GM21619 (cell line): ENCODE data around the gene ITPRID1.
A peak's percentile ranks its signal among the peaks of the same experiment; 100 is the strongest.
"Not testable (repeated sequence)": the region's sequence is repeated elsewhere in the genome, so short reads cannot be mapped to it uniquely, and the experiment has no call there.

Experiments
- ATAC-seq: cut with Tn5 transposase; IDR thresholded peaks from one replicate; pipeline ENCODE4 v1.9.1; 2021; ENCODE audit not compliant: unreplicated experiment

ITPRID1 gene

DNA sequence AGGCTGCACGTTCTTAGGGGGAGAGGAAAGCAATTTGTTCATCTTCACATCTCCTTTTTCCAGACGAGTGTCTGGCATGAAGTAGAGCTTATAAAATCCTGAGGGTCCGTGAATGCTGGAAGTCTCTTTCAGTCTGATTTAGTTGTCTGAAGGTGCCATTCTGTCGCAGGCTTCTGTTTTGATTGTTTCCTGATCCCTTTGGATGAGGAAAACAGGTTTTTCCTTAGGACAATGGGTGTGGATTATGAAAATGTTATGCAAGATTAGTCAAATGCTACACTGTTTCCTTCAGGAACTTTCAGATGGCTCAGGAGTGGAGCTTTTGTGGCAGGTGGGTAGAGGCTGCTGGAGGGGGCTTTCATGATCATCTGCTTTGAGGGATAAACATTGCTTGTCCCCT, at the start of gene ITPRID1:
TSS of gene ITPRID1 (plus strand) at position 301 of the 400 bp plus-strand sequence. CDS start 38,935 bp downstream, outside the sequence.
- no peak for ATAC-seq

DNA sequence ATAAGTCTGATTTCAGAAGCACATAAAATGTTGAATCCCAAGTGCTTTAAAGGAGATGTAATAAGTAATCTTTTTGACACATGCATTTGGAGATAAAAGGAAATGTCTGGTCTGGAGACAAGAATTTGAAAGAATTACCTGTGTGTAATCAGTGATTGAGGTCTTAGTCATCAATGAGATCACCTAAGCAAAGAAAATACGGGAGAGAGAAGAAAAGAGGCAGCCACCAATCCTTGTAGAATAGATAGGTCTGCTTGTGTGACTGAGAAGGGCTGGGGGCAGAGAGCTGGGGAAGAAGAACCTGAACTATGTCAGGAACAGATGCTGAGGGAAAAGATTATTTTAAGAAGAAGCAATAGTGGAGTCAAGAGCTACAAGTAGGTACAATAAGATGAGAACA, 49.3 kb upstream of the ITPRID1 start:
- ATAC-seq, result no peak

DNA sequence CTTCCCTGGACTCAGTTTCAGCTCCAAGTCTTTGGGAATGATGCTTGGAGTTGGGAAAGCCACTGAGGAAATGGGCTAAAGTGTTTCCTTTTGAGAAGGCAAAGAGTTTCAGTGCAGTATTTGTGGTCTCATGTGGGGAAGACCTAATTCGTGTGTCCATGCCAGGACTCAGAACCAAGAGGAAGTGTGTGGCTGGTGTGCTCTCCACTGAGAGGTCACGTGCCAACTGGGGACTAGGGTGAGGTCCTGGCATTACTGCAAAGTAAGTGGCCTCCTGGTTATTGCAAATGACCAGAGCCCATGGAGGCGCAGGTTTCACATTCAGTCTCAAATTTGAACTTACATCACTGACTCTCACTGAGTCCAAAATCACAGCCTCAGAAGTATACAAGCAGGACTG, 48.6 kb upstream of the ITPRID1 start:
- no peak for ATAC-seq

DNA sequence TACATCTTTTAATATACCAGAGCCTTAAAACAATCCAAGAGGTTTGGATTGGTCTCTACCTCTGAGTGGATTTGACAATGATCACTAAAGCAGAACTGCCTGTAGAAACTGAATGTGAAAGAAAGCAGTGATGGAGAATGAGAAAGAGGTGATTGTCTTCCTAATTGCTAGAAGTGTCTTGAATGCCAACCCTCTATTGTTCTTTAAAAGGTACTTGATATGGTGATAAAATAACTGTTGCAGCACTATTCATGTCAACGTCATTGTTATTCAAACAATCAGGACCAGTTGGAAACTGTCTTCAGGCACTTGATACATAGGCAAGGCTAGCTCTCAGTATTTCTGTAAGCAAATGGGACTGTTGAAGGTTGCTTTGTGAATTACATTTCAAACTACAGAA, 47.9 kb upstream of the ITPRID1 start:
- no peak for ATAC-seq

DNA sequence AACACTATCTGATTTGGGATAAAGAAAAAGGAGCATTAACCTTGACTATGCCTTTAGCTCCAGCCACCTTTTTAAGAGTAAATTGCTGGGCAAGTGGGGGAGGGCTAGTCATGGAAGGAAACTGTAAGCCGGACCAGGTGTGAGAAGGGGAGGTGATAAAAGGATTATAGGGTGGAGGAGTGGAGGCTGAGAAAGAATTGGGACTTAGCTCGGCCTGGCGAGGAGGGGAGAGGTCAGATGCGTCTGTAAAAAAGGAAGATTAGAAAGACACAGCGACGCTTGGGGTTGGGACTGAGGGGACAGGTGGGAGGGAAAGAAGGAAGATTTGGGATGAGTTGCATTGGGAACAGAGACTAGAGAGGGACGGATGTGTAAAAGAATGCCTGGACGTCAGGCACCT, 43.0 kb upstream of the ITPRID1 start:
- ATAC-seq, result not testable (repeated sequence)

DNA sequence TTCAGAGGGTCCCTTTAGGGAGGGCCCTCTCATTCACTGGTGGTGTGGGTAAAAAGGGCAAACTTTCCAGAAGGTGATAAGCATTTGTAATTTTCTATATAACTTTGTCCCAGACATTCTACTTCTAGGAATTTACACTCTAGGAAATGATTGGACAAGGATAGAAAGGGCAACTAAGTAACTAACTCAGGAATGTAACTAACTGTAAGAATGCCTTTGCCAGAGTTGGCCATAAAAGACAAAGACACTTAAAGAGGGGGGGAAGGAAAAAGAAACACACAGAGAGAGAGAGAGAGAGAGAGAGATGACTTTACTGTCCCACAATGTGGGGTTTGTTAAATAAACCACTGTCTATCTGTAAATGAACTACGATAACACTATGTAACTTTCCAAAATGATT, 38.5 kb upstream of the ITPRID1 start:
- no peak for ATAC-seq

DNA sequence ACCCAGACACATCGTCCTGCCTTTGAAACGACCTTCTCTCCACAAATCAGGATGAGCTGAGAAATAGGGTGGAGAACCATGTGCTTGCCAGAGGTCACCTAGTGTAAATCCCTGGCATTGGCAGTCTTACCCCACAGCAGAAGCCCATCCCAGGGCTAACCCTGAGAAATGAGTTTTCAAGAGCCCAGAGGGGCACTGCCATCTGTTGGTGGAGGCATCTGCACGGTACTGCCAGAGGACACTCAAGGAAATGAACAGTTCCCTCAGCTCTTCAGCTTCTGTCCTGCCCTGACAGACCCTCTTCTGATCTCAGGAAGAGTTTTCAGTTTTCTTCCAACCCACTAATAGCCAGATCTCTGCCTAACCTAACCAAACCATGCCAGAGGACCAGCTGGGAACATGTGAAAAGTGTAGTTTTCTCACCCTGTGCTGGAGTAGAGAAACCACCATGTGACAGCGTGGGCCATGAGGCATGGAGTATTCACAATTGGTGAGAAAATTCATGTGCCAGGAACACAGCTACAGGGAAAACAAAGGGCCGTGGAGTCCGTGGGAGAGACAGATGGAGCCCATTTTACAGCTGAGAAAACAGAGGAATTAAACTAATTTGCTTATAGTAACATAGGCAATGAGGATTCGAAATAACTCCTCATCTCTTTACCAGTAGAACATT, 37.7 kb upstream of the ITPRID1 start:
- no peak for ATAC-seq

DNA sequence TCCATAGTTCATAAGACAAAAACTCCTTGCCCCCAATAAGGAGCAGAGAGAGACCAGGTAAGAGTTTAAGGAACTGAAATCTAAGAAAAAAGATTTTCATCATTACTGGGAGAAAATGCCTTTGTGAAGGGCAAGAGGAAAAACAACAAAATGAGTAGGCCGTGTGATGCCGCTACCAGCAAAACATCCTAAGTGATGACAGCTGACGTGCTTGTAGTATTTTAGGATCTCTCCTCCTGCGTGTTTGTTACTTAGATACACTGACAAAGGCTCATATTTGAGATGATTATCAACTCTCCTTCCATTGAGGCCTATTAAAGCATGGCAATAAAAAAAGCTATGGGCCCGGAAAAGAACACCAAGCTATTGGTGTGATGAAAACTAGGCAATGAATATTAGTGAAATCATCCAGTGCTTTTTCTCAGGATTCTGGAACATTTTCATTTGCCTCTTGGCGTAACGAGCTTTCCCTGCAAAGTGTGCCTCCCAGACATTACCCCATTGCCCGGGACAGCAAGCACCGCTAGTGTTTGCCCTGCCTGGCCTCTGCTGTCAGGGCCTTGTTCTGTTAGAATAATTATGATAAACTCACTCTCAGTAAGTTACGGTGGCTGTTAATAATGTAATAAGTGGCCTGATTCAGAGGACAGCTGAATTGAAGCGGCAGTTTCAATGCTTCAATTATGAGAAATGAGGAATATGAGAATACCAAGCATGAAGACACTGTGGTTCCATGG, 36.8 kb upstream of the ITPRID1 start:
- no peak for ATAC-seq

DNA sequence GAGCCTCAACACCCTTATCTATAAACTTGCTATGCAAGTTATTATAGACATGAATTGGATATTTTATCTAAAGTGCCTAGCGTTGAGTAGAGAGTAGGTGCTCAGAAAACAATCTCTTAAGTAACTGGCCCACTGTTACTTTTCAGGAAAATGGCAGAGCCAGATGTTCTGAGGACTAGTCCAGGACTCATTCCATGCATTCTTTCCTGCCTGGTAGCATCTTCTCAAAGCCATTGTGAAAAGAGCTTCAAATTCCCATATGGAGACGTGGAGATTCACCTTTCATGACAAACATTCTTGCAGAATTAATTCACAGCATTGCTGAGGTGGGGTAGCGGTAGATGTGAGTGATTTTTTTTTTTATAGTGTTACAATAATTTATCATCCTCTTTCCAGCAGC, 35.9 kb upstream of the ITPRID1 start:
- no peak for ATAC-seq

DNA sequence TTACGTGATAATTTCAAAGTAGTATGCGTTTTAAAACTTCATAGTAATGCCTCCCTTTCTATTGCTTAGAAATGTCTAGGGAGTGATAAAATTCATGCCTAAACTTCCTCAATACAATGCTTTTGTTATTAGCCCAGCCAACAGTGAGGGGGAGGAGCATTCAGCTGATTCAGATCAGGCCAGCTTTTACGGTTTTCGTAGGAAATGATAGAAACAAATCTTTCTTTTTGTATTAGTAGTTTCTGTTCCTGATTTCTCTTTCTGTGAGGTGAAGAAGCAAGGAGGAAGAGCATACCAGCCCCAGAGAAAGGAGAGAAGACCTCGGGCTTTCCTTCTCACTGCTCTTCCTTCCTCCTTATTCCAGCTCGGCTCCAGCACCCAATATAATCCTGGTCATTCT, 35.2 kb upstream of the ITPRID1 start:
- peak; percentile 86 for ATAC-seq

DNA sequence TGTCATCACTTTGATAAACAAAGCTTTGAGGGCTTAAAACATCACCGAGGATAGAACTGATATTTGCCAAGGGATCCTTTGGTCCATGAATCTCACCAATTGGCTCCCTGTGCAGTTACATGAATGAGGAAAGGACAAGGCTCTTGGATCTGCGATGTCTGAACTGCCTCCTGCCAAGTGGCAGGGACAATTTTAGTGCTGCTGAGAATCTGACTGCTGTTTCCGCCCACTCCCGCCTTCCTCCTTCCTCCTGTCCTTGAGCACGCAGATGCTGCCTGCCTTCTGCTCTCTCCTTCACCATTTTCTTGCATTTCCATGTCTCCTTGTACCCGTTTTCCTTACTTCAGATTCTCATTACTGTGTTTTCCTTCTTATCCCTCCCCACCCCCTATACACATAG, 26.8 kb upstream of the ITPRID1 start:
- ATAC-seq, result no peak

DNA sequence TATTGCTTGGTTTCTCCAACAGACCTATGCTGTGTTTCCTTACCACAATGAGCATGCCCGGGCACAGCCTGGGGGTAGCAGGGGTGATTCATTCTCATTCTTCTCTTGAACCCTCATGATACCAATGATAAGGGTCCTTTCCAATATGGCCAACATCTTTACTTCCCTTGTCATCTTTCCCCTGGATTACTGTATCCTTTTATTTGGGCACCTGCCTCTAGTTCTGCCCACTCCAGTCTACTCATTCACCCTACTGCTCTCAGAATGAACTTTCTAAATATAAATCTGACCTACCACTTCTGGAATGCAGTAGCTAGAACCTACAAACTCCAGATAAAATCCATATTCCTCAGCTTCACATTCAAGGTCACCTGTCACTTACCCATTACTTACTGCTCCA, 26.4 kb upstream of the ITPRID1 start:
- no peak for ATAC-seq

DNA sequence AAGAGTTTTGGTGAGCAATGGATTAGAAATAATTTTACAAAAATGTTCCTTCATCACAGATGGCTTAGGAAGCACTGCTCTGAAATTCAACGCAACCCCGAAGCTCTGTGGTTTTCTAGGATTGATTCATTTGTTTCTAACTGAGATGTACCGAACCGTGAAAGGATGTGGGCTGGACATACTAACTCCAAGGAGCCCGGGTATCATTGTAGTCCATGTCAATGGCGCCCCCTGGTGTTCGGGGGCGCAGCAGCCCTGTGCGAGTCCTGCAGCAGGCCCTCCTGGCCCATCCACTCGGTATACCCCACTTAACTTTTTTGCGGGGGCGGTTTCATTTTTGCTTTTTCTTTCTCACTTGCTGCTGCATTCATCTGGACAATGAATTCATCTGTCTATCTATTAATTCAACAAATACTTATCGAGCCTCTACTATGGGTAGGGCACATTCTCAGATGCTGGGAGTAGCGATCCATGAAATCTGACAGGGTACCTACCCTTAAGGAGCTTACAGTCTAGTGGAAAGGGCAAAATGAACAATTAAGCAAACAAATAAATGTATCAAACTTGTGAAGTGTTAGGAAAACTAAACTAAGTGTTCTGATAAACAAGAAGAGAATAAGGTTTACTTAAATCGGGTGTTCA, 25.2 kb upstream of the ITPRID1 start:
- peak; percentile 97 for ATAC-seq

DNA sequence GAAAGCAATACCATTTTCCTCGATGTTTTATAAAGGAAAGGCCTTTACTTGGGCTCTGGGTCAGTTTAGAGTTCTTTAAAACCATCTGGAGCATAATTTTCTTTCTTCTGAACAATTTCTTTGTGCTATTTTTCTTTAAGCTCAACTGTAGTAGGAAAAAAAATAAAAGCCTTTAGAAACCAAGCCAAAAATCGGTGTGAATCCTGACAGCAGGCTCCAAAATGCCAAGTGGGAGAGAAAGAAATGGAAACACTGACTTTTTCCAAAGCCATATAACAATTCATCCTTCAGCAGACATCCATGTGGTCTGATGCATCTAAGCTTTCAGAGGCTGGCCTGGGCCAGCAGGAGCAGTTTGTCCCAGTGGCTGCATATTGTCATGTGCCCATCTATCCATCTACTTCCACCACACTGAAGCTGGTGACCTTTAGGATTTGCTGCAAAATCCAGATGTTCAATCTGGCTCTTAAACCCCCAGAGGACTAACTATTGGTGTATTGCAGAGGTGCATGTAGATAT, 23.0 kb upstream of the ITPRID1 start:
- no peak for ATAC-seq

DNA sequence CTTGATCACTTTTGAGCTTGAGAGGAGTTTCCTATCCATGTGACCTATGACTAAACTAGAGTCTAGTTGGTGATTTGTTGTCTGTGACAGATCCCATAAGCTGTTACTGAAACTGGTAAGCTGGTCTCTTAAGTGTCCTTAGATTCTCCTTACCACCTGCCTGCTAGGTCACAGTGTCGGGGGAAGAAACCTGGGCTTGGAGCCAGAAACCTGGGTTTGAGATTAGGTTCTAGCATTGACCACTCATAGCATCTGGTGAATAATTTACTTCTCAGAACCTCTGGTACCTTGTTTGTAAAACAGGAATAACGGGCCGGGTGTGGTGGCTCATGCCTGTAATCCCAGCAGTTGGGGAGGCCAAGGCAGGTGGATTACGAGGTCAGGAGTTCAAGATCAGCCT, 21.8 kb upstream of the ITPRID1 start:
- no peak for ATAC-seq

DNA sequence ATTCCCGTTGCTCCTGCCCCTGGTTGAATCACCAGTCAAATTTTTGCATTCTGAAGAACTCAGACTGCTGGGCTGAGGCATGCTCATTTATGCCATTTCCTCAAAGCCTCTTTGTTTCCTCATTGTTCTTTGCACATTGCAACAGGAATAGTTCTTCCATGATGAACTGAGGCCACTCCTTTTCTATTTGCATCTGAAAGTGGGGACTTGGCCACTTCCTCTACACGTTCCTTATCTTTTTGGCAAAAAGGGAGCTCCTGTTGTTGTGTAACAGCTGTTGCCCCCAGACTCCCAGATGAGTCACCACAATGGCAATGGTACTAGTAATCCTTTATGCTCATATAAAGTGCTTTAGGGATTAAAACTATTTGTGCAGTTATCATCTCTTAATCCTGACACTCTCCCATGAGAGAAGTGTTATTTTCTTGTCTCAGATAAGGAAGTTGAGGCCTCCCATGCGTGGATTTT, 20.1 kb upstream of the ITPRID1 start:
- no peak for ATAC-seq

DNA sequence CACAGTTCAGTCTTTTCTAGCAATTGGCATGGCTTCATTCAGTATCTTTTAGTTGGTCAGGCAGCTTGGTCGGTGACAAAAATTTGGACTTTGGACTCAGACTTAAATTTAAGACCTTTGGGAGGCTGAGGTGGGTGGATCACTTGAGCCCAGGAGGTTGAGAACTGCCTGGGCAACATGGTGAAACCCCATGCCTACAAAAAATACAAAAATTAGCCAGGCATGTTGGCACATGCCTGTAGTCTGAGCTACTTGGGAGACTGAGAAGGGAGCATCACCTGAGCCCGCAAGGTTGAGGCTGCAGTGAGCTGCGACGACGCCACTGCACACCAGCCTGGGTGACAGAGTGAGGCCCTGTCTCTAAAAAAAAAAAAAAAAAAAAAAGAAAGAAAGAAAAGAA, 19.5 kb upstream of the ITPRID1 start:
- ATAC-seq, result no peak

DNA sequence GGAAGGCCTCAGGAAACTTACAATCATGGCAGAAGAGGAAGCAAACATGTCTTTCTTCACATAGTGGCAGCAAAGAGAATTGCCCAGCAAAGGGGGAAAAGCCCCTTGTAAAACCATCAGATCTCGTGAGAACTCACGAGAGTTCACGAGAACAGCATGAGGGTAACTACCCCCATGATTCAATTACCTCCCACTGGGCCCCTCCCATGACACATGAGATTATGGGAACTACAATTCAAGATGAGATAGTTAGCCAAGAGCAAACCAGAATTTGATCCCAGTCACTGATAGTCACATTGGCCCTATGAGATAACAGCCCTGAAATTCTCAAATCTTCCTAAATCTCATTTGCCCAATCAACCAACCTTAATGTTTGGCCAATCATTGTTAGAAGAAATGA, 18.2 kb upstream of the ITPRID1 start:
- ATAC-seq, result no peak

DNA sequence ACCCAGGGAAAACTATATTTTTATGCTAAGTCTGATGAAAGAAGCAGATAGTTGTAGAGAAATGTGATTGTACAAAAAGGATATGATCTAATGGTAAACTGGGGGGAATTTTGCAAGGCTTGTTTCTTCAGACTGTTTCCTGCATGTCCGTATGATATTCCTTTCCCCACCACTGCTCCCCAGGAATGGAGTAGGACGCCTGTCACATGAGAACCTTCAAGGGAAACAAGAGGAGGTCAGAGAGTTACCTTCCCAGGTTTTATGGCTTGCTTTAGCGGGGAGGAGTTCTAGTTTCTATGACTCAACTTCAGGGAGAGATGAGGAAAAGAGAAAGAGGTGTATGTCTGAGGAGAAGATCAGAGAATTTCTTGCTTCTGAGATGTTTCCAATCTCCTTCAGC, 16.4 kb upstream of the ITPRID1 start:
- ATAC-seq, result no peak

DNA sequence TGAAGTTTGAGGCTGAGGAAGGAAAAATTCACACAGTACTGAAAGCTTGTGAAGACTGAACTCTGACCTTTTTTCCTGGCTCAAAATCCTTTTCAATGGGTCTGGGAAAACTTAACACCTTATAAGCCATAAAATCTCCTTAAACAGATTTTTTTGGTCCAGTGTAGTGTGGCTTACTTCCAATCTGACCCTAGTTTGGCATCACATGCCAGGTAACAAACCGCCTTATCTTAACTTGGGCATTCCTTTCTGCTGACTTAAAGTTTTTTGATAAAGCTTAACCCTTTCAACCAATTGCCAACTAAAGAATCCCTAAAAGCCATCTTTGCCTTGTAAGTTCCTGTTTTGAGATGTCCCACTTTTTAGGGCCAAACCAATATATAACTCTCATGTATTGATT, 13.2 kb upstream of the ITPRID1 start:
- no peak for ATAC-seq

DNA sequence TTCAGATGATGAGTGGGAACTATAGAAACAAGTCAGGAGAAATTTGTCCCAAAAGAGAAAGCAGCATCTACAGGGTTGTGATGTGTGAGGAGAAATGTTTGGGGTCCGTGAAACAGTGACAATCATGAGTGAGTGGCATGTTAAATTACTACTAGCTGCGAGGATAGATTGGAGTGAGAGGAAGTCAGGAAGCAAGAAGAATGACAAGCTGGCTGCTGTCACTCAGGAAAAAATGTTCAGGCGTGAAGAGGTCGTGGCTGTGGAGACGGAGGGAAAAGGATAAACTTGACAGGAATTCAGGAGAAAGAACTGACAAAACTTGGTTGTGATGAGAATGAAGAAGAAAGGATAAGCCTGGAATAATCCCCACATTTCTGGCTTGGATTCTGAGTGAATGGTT, 5.1 kb upstream of the ITPRID1 start:
- ATAC-seq, result no peak

DNA sequence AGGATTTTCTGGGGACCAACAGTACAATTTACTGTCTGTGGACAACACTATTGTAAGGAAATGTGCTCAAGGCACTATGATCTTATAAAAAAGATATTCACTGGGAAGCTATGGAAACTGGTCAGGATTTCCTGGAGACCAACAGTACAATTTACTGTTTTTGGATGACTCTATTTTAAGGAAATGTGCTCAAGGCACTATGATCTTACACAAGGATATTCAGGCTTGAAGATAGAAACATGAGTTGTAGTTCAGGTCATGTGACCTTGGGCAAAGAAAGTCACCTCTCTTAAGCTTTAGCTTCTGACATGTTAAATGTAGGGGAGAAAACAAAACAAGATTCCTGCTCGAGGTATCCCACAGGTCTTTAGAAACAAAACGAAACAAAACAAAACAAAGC, 1.7 kb upstream of the ITPRID1 start:
- ATAC-seq, result no peak
